ENCODE measurements around the gene SIGLEC12.
"Not testable (repeated sequence)": the region's sequence is repeated elsewhere in the genome, so short reads cannot be mapped to it uniquely, and the experiment has no call there.

Gene SIGLEC12

DNA sequence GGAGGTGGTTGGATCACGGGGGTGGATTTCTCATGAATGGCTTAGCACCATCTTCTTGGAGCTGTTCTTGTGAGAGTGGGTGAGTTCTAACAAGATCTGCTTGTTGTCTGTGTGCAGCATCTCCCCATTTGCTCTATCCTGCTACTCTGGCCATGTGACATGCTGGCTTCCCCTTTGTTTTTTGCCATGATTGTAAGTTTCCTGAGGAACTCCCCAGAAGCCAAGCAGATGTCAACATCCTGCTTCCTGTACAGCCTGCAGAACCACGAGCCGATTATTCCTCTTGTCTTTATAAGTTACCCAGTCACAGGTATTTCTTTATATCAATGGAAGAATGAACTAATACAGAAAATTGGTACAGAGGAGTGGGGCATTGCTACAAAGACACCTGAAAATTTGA is 2.3 kb upstream of the SIGLEC12 start:
- 71% methylated on average over 1 of the region's 3 CpGs; no CpG with 5 or more reads in 1 of the 2 experiments for WGBS, 2 experiments (ENCODE audit: insufficient coverage in 2 of 2)
- no peaks in the 10 kb centered on the region for H3K9me3 ChIP-seq (ENCODE audit: control insufficient read depth, low read length)
- H3K27ac ChIP-seq (ENCODE audit: low read depth, low read length, severe bottlenecking), result no peak overlapping the region
- no peaks in the 10 kb centered on the region for H3K4me1 ChIP-seq (ENCODE audit: control insufficient read depth, insufficient read depth, low read length, poor library complexity, severe bottlenecking)
- no peak overlapping the region for H3K4me3 ChIP-seq (ENCODE audit: extremely low read depth, insufficient read depth, low read length, poor library complexity, severe bottlenecking)
- H3K36me3 ChIP-seq (ENCODE audit: control insufficient read depth, insufficient read depth, low read length), result no peaks in the 10 kb centered on the region

DNA sequence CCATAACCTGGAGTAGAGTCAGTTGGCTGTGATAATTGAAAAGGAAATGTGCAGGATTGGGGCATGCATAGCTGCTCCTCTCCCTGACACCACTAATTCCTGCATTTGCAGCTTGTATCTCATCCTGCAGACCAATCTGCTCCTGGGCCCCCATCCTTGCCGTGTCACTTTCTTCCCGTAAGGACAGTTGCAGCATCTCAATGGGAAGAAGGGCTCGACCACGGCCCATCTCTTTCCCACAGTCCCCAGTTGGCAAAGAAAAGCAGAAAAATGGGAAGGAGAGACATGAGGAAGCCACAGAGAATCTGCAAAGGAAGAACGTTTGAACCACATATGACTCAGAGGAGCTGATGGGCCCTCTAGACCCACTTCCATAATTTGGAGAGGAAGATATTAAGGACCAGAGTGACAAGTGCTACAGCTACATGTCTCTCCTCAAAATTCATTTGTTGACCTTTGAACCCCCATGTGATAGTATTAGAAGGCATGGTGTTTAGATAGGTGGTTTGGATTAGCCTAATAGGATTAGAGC is 1.8 kb upstream of the SIGLEC12 start:
- no peaks in the 10 kb centered on the region for H3K9me3 ChIP-seq (ENCODE audit: control insufficient read depth, low read length)
- WGBS, 2 experiments (ENCODE audit: insufficient coverage in 2 of 2), result 74 to 94% methylated on average over 3 of the region's 5 CpGs
- H3K4me1 ChIP-seq (ENCODE audit: control insufficient read depth, insufficient read depth, low read length, poor library complexity, severe bottlenecking), result no peaks in the 10 kb centered on the region
- H3K4me3 ChIP-seq (ENCODE audit: extremely low read depth, insufficient read depth, low read length, poor library complexity, severe bottlenecking), result no peak overlapping the region
- no peaks in the 10 kb centered on the region for H3K36me3 ChIP-seq (ENCODE audit: control insufficient read depth, insufficient read depth, low read length)
- no peak overlapping the region for H3K27ac ChIP-seq (ENCODE audit: low read depth, low read length, severe bottlenecking)

DNA sequence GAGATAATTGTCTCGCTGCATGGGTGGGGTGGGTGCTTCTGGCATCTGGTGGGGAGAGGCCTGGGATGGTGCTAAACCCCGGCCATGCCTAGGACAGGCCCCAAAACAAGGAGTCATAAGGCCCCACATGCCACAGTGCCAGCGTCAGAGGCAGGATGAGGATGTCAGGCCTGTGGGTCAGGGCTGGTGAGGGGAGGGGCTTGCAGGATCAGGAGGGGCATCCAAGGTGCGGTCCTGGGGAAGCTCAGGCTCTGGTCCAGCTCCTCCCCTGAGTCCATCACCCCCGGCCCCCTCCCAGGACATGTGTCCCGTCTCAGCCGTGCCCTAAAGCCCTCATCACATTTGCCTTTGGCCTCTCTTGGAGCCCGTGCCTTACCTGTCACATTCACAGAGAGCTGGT is 669 bp downstream of the SIGLEC12 start:
- H3K36me3 ChIP-seq (ENCODE audit: control insufficient read depth, insufficient read depth, low read length); H3K9me3 ChIP-seq (ENCODE audit: control insufficient read depth, low read length): not testable (repeated sequence)
- 53 to 60% methylated on average over 1 to 3 of the region's 8 CpGs for WGBS, 2 experiments (ENCODE audit: insufficient coverage in 2 of 2)

DNA sequence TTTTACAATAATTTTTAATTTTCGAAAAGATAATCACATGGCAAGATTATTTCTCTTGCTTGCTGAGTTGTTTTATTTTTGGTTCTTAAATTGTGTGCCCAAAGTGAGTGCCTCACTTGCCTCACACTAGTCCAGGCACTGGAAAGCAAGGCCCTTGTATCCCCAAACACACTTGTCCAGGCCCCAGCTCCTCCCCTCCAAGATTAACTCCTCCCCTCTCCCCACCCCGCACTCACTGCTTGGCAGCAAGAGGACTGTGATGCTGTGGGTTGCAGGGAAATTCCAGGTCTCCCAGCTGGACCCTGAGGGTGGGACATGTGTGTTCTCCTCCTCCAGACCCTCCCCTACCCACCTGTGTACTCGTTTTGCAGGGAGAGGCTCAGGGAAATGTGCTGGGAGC is 3.9 kb downstream of the SIGLEC12 start:
- 50% methylated on average over 1 of the region's 3 CpGs; no CpG with 5 or more reads in 1 of the 2 experiments for WGBS, 2 experiments (ENCODE audit: insufficient coverage in 2 of 2)
- H3K4me1 ChIP-seq (ENCODE audit: control insufficient read depth, insufficient read depth, low read length, poor library complexity, severe bottlenecking), result no peaks in the 10 kb centered on the region
- H3K4me3 ChIP-seq (ENCODE audit: extremely low read depth, insufficient read depth, low read length, poor library complexity, severe bottlenecking), result no peak overlapping the region
- H3K9me3 ChIP-seq (ENCODE audit: control insufficient read depth, low read length), result no peaks in the 10 kb centered on the region
- H3K27ac ChIP-seq (ENCODE audit: low read depth, low read length, severe bottlenecking), result no peak overlapping the region
- H3K36me3 ChIP-seq (ENCODE audit: control insufficient read depth, insufficient read depth, low read length), result no peaks in the 10 kb centered on the region

More for the DNA sequence above, 669 bp downstream of the SIGLEC12 start:
- not testable (repeated sequence) for H3K4me3 ChIP-seq (ENCODE audit: extremely low read depth, insufficient read depth, low read length, poor library complexity, severe bottlenecking); H3K27ac ChIP-seq (ENCODE audit: low read depth, low read length, severe bottlenecking); H3K4me1 ChIP-seq (ENCODE audit: control insufficient read depth, insufficient read depth, low read length, poor library complexity, severe bottlenecking)

DNA sequence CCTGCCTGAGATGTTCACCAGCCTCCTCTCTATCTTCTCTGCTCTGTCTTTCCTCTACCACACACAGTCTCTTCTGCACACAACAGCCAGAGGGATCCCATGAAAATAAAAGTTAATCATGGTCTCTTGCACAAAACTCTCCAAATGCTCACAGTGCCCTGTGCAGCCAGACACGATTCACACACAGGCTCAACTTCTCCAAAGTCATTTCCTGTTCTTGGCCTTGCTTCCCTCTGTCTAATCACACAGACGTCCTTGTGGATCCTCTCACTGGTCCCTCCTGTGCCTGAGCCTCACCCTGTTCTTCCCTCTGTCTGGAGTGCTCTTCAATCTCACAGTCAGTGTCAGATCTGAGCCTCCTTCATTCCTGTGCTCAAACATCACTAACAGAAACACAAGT is 7.8 kb downstream of the SIGLEC12 start:
- no peaks in the 10 kb centered on the region for H3K9me3 ChIP-seq (ENCODE audit: control insufficient read depth, low read length)
- H3K27ac ChIP-seq (ENCODE audit: low read depth, low read length, severe bottlenecking), result no peak overlapping the region
- WGBS, 2 experiments (ENCODE audit: insufficient coverage in 2 of 2), result 24 to 43% methylated on average over 2 of the region's 2 CpGs
- no peak overlapping the region for H3K4me3 ChIP-seq (ENCODE audit: extremely low read depth, insufficient read depth, low read length, poor library complexity, severe bottlenecking)
- no peaks in the 10 kb centered on the region for H3K36me3 ChIP-seq (ENCODE audit: control insufficient read depth, insufficient read depth, low read length)
- no peaks in the 10 kb centered on the region for H3K4me1 ChIP-seq (ENCODE audit: control insufficient read depth, insufficient read depth, low read length, poor library complexity, severe bottlenecking)

DNA sequence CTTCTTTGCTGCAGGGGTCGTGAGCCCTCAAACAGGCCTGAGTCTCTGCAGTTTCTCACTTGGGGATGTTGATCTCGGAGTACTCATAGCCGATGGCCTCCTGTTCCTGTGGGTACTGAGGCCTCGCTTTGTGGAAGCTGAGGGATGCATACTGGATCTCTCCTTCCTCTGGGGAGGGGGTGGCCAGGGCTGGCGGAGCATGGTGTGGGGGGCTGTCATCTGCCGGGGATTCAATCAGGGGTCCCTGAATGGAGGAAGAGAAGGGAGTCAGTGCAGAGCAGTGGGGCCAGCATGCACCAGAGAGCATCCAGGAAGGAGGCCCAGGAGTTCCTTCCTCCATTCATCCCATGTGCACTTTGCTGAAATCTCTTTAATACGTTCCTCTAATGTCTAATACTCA is 10.0 kb downstream of the SIGLEC12 start:
- H3K4me3 ChIP-seq (ENCODE audit: extremely low read depth, insufficient read depth, low read length, poor library complexity, severe bottlenecking), result no peak overlapping the region
- no peaks in the 10 kb centered on the region for H3K4me1 ChIP-seq (ENCODE audit: control insufficient read depth, insufficient read depth, low read length, poor library complexity, severe bottlenecking)
- WGBS, 2 experiments (ENCODE audit: insufficient coverage in 2 of 2), result 64 to 72% methylated on average over 2 to 5 of the region's 7 CpGs

DNA sequence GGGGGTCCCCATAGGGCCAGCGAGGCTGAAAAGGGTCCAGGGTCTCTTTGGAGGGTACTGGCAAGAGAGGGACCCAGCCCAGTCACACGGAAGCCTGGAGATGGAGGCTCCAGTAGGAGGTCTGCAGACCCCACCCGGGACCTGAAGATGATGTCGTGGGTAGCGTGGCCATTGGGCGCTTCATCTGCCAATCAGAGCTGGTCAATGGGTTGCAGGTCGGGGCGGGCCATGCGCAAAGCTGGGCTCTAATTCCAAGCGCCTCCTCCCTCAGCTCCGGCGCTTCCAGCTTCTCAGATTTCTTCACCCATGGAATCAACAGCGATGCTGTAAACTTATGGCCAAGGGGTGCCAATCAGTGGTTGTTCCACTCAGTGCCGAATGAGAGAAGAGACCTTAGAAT is 10.9 kb downstream of the SIGLEC12 start:
- WGBS, 2 experiments (ENCODE audit: insufficient coverage in 2 of 2), result 73 to 74% methylated on average over 12 to 14 of the region's 14 CpGs
- H3K27ac ChIP-seq (ENCODE audit: low read depth, low read length, severe bottlenecking), result no peak overlapping the region
- H3K9me3 ChIP-seq (ENCODE audit: control insufficient read depth, low read length), result no peaks in the 10 kb centered on the region
- no peaks in the 10 kb centered on the region for H3K4me1 ChIP-seq (ENCODE audit: control insufficient read depth, insufficient read depth, low read length, poor library complexity, severe bottlenecking)
- no peaks in the 10 kb centered on the region for H3K36me3 ChIP-seq (ENCODE audit: control insufficient read depth, insufficient read depth, low read length)
- H3K4me3 ChIP-seq (ENCODE audit: extremely low read depth, insufficient read depth, low read length, poor library complexity, severe bottlenecking), result no peak overlapping the region

More for the DNA sequence above, 10.0 kb downstream of the SIGLEC12 start:
- Histone ChIP-seq H3K36me3 (ENCODE audit: control insufficient read depth, insufficient read depth, low read length) (no peaks in the 10 kb centered on the region), H3K9me3 (ENCODE audit: control insufficient read depth, low read length) (no peaks in the 10 kb centered on the region), H3K27ac (ENCODE audit: low read depth, low read length, severe bottlenecking) (no peak overlapping the region)

DNA sequence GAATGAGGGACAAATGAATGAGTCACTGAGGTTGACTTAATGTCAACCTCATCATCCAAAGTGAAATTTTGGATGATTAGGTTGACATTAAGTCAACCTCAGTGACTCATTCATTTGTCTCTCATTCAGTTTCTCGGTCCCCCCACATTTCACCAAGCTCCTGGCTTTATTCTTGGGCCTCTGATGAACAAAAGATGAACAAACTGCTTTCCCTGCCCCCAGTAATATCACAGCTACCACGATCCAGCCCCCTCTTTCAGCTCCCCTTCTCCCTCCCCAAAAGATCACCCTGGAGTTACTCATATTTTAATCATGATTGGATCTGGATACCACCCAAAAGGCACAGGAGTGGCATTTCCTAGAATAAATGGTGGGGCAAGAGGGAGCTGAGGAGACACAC is 12.5 kb downstream of the SIGLEC12 start:
- H3K9me3 ChIP-seq (ENCODE audit: control insufficient read depth, low read length), result no peaks in the 10 kb centered on the region
- 20 to 60% methylated on average over 1 of the region's 2 CpGs for WGBS, 2 experiments (ENCODE audit: insufficient coverage in 2 of 2)
- H3K36me3 ChIP-seq (ENCODE audit: control insufficient read depth, insufficient read depth, low read length), result no peaks in the 10 kb centered on the region
- H3K4me1 ChIP-seq (ENCODE audit: control insufficient read depth, insufficient read depth, low read length, poor library complexity, severe bottlenecking), result no peaks in the 10 kb centered on the region
- H3K4me3 ChIP-seq (ENCODE audit: extremely low read depth, insufficient read depth, low read length, poor library complexity, severe bottlenecking), result no peak overlapping the region
- no peak overlapping the region for H3K27ac ChIP-seq (ENCODE audit: low read depth, low read length, severe bottlenecking)

DNA sequence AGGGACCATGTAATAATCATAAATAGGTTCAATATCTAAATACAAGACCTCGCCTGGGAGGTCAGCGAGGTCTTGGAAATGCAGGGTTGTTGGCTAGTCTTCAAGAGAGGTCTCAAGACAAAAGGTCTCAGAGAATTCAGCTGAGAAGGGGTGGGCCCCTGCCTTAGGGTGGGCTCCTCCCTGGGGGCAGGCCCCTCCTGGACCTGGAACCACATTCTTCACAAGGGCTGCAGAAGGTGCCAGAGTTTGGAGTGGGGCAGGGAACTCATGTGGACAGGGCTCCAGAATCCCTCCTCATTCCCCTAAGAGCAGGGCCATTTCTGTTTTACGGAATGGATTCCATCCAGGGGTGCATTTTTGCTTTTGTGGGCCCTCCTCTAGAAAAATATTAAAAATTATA is 13.1 kb downstream of the SIGLEC12 start:
- no peak overlapping the region for H3K27ac ChIP-seq (ENCODE audit: low read depth, low read length, severe bottlenecking)
- no peaks in the 10 kb centered on the region for H3K4me1 ChIP-seq (ENCODE audit: control insufficient read depth, insufficient read depth, low read length, poor library complexity, severe bottlenecking)
- 60% methylated on average over 2 of the region's 3 CpGs; no CpG with 5 or more reads in 1 of the 2 experiments for WGBS, 2 experiments (ENCODE audit: insufficient coverage in 2 of 2)
- H3K36me3 ChIP-seq (ENCODE audit: control insufficient read depth, insufficient read depth, low read length), result no peaks in the 10 kb centered on the region
- H3K9me3 ChIP-seq (ENCODE audit: control insufficient read depth, low read length), result no peaks in the 10 kb centered on the region
- H3K4me3 ChIP-seq (ENCODE audit: extremely low read depth, insufficient read depth, low read length, poor library complexity, severe bottlenecking), result no peak overlapping the region

DNA sequence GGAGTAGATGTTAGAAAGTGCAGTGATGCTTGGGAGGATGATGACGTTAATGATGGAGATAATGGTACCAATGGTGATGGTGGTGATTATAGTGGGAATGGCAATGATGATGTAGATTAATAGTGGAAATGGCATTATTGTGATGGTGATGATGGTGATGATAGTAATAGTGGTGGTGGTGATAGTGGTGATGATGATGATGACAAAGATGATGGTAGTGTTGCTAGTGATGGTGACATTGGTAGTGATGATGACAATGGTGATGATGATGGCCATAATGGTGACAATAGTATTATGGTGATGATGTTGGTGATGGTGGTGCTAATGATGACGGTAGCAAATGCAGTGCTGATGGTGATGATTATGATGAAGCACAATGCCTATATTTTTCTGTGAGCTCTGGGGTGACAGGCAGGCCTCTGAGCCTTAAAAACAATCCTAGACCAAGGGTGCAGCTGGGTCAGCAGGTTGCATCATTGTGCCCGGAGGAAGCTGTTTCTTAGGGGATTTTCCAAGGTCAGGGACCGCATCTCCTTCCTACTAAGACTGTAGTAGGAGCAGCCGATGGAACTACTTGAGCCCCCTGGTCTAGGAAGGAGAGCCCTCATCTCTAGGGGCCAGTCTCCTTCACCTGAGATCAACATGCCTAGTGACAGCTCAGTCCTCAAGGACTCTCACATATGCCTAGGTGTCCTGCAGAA is 15.5 kb downstream of the SIGLEC12 start:
- H3K27ac ChIP-seq (ENCODE audit: low read depth, low read length, severe bottlenecking), result no peak overlapping the region
- 66 to 68% methylated on average over 4 to 5 of the region's 5 CpGs for WGBS, 2 experiments (ENCODE audit: insufficient coverage in 2 of 2)
- H3K4me1 ChIP-seq (ENCODE audit: control insufficient read depth, insufficient read depth, low read length, poor library complexity, severe bottlenecking), result no peaks in the 10 kb centered on the region
- no peaks in the 10 kb centered on the region for H3K36me3 ChIP-seq (ENCODE audit: control insufficient read depth, insufficient read depth, low read length)
- H3K9me3 ChIP-seq (ENCODE audit: control insufficient read depth, low read length), result no peaks in the 10 kb centered on the region
- no peak overlapping the region for H3K4me3 ChIP-seq (ENCODE audit: extremely low read depth, insufficient read depth, low read length, poor library complexity, severe bottlenecking)

DNA sequence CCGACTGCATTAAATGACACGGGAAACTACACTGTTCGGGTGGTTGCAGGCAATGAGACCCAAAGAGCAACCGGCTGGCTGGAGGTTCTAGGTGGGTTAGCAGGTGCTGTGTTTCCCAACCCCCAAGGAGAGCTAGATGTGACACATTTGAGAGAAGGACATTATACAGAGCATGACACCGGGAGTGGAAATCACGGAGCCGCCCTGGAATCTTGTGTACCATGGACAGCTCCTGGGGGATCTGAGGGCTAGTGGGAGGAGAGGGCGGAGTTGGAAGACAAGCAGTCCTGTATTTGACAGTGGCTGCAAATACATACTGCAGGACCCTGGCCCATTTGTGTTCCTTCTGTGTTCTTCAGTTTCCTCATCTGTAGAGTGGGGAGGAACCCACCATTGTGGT is 21.0 kb downstream of the SIGLEC12 start:
- WGBS, 2 experiments (ENCODE audit: insufficient coverage in 2 of 2), result 47 to 49% methylated on average over 7 of the region's 8 CpGs
- Histone ChIP-seq H3K27ac (ENCODE audit: low read depth, low read length, severe bottlenecking) (no peak overlapping the region), H3K36me3 (ENCODE audit: control insufficient read depth, insufficient read depth, low read length) (no peaks in the 10 kb centered on the region), H3K4me3 (ENCODE audit: extremely low read depth, insufficient read depth, low read length, poor library complexity, severe bottlenecking) (no peak overlapping the region), H3K9me3 (ENCODE audit: control insufficient read depth, low read length) (no peaks in the 10 kb centered on the region), H3K4me1 (ENCODE audit: control insufficient read depth, insufficient read depth, low read length, poor library complexity, severe bottlenecking) (no peaks in the 10 kb centered on the region)

Measured in mesodermal cell (in vitro differentiated cells).